Chondrocyte (in vitro differentiated cells): ENCODE measurements around the gene API5. TPM values are rescaled to one million over a fixed set of nuclear protein-coding genes. Genes with fewer than 3 reads are reported as not detected.

Source experiments
- DNase-seq: peaks from one replicate; pipeline ENCODE4 v3.0.0; 2021; ENCODE audit warnings: mixed read lengths, low spot score
- H3K27ac Mint-ChIP-seq: one replicate; pipeline ENCODE4 v1.8.0; 2021; ENCODE audit warnings: mild to moderate bottlenecking, moderate library complexity, mixed read lengths; ENCODE audit not compliant: unreplicated experiment
- H3K27me3 Mint-ChIP-seq: 2 replicates; pipeline ENCODE4 v1.8.0; 2021; ENCODE audit warnings: low read depth, mixed read lengths
- H3K36me3 Mint-ChIP-seq: 2 replicates; pipeline ENCODE4 v1.8.0; 2021; ENCODE audit warnings: low read depth, mixed read lengths
- H3K4me1 Mint-ChIP-seq: 2 replicates; pipeline ENCODE4 v1.8.0; 2021; ENCODE audit warnings: low read depth, mild to moderate bottlenecking, mixed read lengths
- H3K4me3 Mint-ChIP-seq: one replicate; pipeline ENCODE4 v1.8.0; 2021; ENCODE audit warnings: mild to moderate bottlenecking, moderate library complexity, mixed read lengths; ENCODE audit not compliant: unreplicated experiment
- H3K9me3 Mint-ChIP-seq: 2 replicates; pipeline ENCODE4 v1.8.0; 2021; ENCODE audit warnings: low read depth, mixed read lengths
- total RNA-seq: library from RNA; stranded (reverse); gene quantifications from 3 replicates; pipeline ENCODE4 v1.2.1, GENCODE V29; 2021
- TF ChIP-seq, protein P1 (sequence below): fragments of 200-600 bp; sonication (generic); IDR thresholded peaks from 2 replicates; pipeline ENCODE4 v1.5.0; 2021; ENCODE audit warnings: antibody characterized with exemption, mild to moderate bottlenecking, moderate library complexity

API5 gene
- total RNA-seq, 1 donor from 2014 or later, result 82.3 TPM

DNA sequence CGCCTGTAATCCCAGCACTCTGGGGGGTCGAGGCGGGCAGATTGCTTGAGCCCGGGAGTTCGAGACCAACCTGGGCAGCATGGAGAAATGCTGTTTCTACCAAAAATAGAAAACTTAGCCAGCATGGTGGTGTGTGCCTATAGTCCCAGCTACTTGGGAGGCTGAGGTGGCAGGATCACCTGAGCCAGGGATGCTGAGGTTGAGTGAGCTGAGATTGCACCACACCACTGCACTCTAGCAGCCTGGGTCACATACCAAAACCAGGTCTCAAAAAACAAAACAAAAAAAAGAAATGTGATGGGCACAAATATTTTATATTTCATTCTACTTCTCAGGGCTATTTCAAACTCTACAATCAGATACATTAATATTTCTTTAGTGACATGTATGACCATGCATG is 72.6 kb downstream of the API5 start:
- Mint-ChIP-seq H3K4me1 (no peaks in the 10 kb centered on the region), H3K27me3 (no peaks in the 10 kb centered on the region), H3K27ac (no peak overlapping the region), H3K4me3 (no peak overlapping the region), H3K9me3 (no peaks in the 10 kb centered on the region), H3K36me3 (peaks cover 13% of the 10 kb centered on the region)
- no peak for DNase-seq
- TF ChIP-seq, protein P1, sequence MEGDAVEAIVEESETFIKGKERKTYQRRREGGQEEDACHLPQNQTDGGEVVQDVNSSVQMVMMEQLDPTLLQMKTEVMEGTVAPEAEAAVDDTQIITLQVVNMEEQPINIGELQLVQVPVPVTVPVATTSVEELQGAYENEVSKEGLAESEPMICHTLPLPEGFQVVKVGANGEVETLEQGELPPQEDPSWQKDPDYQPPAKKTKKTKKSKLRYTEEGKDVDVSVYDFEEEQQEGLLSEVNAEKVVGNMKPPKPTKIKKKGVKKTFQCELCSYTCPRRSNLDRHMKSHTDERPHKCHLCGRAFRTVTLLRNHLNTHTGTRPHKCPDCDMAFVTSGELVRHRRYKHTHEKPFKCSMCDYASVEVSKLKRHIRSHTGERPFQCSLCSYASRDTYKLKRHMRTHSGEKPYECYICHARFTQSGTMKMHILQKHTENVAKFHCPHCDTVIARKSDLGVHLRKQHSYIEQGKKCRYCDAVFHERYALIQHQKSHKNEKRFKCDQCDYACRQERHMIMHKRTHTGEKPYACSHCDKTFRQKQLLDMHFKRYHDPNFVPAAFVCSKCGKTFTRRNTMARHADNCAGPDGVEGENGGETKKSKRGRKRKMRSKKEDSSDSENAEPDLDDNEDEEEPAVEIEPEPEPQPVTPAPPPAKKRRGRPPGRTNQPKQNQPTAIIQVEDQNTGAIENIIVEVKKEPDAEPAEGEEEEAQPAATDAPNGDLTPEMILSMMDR, result no peak

DNA sequence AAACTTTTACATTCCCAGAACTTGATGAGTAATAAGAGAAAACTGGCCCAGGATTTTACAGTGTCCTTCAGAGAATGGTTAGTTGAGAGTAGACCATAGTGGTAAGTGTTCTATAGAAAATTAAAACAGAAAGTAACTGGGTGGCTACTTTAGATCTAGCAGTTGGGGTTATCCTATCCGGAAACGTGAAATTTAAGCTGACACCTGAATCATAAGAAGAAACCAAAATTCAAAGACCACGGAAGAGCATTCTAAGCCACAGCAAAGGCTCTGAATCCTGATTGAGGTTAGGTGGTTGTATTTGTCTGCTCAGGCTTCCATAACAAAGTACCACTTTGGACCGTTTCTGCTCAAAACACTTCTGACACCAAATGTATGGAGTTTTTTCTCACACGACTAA is 80.9 kb downstream of the API5 start:
- Mint-ChIP-seq H3K4me1 (no peaks in the 10 kb centered on the region), H3K36me3 (peaks cover 41% of the 10 kb centered on the region), H3K9me3 (no peaks in the 10 kb centered on the region), H3K4me3 (no peak overlapping the region), H3K27me3 (no peaks in the 10 kb centered on the region), H3K27ac (peak overlapping the region; percentile 33)
- TF ChIP-seq, protein P1, result no peak
- no peak for DNase-seq

DNA sequence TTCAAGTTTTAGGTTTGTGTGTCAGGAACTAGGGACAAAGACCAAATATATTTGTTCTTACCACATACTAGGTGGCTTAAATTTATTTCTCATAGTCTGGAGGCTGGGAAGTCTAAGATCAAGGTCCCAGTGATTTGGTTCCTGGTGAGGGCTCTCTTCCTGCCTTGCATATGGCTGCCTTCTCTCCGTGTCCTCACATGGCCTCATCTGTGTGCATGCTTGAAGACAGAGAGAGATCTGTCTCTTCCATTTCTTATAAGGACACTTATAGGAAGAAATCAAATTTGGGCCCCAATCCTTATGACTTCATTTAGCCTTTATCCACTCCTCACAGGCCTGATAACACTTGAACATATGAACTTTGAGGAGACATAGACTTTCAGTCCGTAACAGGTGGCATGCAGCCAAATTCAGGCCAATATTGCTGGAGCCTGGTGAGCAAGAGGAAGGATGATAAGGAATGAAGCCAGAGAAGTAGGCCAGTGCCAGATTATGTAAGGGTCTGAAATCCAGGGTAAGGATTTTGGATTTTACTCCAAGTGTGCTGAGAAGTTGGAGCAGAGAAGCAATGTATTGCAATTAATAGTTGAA is 82.1 kb downstream of the API5 start:
- H3K9me3 Mint-ChIP-seq, result no peaks in the 10 kb centered on the region
- TF ChIP-seq, protein P1, result no peak
- H3K4me1 Mint-ChIP-seq, result no peaks in the 10 kb centered on the region
- H3K27ac Mint-ChIP-seq, result no peak overlapping the region
- H3K36me3 Mint-ChIP-seq, result peaks cover 48% of the 10 kb centered on the region
- no peaks in the 10 kb centered on the region for H3K27me3 Mint-ChIP-seq
- no peak for DNase-seq
- H3K4me3 Mint-ChIP-seq, result no peak overlapping the region

Other genes with a start within 250 kb of the API5 start
- gene TTC17, start 46.9 kb downstream of the API5 start, total RNA-seq, result 53.4 to 65.8 TPM (median 53.8 TPM) in 3 replicates